DND-41 (cell line): ENCODE results near the gene IFITM2.

ENCODE experiments used
- CTCF ChIP-seq: IDR thresholded peaks from 2 replicates; pipeline ENCODE4 v1.5.1; 2012; ENCODE audit warnings: borderline replicate concordance, low read length, moderate library complexity, mild to moderate bottlenecking; ENCODE audit not compliant: poor library complexity, severe bottlenecking; ENCODE audit errors: extremely low read depth
- EZH2 ChIP-seq: IDR thresholded peaks from 3 replicates; pipeline ENCODE4 v1.6.1; 2012; ENCODE audit warnings: borderline replicate concordance, low read depth, mild to moderate bottlenecking, moderate library complexity, low read length, inconsistent platforms; ENCODE audit not compliant: severe bottlenecking

GRCh38 chr11:271319-271715 is 36.3 kb upstream of the IFITM2 start:
- TF ChIP-seq CTCF (no peak), EZH2 (no peak)
